A673 (cell line): ENCODE measurements around the gene ADK.

Experiments used
- EZH2 ChIP-seq: fragments of 200-600 bp; sonication (generic); IDR thresholded peaks from 2 replicates; pipeline ENCODE4 v1.6.1; 2017; ENCODE audit warnings: borderline replicate concordance, low read depth, mild to moderate bottlenecking, mixed read lengths, antibody characterized with exemption, low read length; ENCODE audit not compliant: poor library complexity, severe bottlenecking
- TF ChIP-seq, protein P1 (sequence below): fragments of 300-800, 200-600 bp; sonication (generic); conservative IDR thresholded peaks from 2 replicates; pipeline ENCODE4 v1.5.1; 2017; ENCODE audit warnings: low read depth, mild to moderate bottlenecking, antibody characterized with exemption, low read length, moderate library complexity, mixed read lengths

GRCh38 chr10:74153123-74153522 is 2.1 kb downstream of the ADK start:
- TF ChIP-seq EZH2 = no peak
- TF ChIP-seq, protein P1, sequence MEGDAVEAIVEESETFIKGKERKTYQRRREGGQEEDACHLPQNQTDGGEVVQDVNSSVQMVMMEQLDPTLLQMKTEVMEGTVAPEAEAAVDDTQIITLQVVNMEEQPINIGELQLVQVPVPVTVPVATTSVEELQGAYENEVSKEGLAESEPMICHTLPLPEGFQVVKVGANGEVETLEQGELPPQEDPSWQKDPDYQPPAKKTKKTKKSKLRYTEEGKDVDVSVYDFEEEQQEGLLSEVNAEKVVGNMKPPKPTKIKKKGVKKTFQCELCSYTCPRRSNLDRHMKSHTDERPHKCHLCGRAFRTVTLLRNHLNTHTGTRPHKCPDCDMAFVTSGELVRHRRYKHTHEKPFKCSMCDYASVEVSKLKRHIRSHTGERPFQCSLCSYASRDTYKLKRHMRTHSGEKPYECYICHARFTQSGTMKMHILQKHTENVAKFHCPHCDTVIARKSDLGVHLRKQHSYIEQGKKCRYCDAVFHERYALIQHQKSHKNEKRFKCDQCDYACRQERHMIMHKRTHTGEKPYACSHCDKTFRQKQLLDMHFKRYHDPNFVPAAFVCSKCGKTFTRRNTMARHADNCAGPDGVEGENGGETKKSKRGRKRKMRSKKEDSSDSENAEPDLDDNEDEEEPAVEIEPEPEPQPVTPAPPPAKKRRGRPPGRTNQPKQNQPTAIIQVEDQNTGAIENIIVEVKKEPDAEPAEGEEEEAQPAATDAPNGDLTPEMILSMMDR = peak; percentile 40
